Stromal cell of bone marrow (primary cell): ENCODE measurements around the gene PEPD.

Source experiments
- DNase-seq: peaks from one replicate; pipeline ENCODE4 v3.0.0-alpha.2; 2012; ENCODE audit warnings: low read depth

PEPD gene

DNA sequence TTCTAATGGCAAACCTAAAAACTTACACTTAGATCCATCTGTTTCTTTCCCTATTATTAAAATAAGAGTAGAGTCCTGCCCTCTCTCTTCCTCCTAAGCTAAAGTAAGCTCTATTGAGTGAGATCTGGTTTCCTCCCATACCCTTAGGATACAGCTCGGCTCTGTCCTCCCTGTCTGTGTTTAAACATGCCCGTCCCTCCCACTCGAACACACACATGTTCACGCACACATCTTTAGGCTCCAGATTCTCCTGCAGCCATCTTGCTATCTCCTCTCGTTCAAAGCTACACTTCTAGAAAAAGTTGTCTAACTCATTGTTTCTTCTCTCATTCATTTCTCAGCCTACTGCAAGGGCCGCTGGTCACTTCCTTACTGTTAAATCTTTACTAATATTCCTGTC is 163.2 kb downstream of the PEPD start:
- no peak for DNase-seq

DNA sequence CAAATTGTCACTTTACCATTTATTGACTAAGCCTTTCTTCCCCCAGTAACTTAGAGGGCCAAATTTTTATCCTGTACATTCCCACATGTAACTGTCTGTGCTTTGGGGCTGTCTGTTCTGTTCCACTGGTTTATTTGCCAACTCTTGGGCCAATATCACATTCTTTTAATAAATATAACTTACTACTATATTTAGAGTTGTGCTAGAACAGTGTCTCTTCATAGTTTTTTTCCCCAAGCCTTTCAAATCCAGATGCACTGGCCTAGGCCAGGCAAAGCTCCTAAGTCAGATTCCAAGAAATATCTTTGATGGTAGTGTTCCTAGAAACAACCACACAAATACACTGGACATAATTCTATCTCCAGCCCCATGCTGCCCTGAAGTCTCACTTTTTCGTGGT is 164.0 kb downstream of the PEPD start:
- DNase-seq = no peak

DNA sequence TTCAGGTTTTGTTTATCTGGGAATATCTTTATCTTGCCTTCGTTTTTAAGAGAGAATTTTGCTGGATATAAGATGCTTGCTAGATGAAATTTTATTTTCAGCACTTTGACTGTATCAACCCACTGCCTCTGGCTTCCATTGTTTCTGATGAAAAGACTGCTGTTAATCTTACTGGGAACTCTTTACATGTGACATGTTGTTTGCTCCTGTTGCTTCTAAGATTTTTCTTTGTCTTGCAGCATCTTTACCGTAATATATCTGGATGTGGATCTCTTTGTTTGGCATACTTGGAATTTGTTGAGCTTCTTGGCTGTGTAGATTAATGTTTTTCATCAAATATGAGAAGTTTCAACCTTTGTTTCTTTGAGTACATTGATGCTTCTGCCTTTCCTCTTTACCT is 166.1 kb downstream of the PEPD start:
- no peak for DNase-seq

DNA sequence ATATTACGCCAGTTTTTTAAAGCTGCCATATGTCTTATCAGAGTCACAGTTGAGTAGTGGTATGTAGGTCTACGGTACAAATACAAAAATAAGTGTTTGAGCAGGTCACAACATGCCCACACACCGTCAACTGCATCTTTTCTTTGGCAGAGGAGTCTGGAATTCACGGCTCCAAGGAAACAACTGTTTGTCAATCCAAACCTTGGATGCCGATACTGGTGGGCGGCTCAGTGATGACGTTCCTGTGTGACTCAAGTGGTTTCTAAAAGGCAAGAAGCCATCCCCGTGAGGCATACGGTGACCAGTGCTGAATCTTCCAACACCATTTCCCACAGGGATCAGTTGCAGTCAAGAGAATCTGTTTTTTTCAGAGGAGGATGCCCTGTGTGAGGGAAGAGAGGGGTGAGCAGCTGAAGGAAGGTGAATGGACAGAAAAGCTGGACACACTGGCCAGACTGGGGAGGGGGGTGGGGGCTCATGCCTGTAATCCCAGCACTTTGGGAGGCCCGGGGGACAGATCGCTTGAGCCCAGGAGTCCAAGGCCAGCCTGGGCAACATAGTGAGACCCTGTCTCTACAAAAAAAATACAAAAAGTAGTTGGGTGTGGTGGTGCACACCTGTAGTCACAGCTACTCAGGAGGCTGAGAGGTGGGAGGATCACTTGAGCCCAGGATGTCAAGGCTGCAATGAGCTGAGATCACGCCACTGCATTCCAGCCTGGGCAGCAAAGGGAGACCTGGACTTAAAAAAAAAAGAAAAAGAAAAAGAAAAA is 170.9 kb downstream of the PEPD start:
- peak; percentile 71 for DNase-seq

DNA sequence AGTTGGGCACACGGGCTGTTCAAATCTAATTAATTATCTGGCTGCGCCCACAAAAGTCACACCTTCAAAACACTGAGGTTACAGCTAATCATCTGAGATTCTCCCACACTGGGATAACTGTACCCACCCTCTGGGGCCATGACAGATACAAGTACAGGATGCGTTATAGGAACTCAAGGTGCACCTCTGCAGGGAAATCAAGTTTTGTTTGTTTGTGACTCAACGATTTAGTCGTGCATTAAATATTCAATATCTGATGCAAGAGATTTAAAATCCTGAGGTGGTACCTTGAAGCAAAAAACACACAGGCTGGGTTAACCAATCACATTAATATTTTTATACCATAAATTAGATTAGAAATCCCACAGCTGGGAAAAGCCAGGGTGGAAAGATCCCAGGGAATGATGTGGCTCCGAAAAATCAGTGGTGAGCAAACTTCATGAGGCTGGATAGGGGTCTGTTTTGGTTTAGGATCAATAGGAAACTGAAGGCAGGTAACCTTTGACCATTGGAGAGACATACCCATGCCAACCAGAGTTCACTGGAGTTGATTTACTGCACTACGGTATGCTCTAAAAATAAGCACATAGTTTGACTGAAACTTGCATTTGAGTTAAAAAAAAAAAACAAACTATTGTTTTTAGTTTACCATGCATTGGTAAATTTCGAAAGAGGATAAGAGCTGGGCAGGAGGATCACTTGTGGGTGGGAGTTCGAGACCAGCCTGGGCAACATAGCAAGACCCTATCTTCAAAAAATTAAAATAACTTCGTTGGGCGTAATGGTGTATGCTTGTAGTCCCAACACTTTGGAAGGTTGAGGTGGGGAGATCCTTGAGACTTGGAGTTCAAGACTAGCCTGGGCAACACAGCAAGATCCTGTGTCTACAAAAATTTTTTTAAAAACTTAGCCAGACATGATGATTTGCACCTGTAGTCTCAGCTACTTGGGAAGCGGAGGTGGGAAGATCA is 172.0 kb downstream of the PEPD start:
- no peak for DNase-seq

DNA sequence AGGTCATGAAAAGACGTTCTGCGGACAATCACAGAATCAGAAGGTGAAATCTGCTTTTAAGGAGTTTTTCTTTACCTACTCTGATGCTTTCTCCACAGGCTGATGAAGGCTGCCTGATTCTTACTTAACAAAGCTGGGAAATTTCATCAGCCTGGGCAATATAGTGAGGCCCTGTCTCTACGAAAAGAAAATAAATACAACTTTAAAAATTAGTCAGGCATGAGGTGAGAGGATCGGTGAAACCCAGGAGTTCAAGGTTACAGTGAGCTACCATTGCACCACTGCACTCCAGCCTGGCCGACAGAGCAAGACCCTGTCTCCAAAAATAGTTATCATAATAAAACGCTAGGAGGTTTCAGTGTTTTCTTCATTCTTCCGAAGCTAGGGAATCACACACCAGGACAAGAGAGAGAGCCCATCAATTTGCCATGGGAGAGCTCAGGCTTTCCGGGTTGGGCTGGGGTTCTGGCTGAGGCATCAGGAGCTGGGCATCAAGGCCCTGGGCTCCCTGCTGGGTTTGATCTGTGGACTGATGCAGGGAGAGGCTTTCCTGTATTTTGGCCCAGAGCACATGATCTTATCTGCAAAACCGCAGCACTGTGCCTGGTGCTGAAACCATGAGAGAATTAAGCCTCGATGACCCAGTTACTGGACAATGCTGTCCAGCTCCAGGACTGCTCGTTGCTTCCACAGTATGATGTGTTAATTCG is 173.1 kb downstream of the PEPD start:
- no peak for DNase-seq

DNA sequence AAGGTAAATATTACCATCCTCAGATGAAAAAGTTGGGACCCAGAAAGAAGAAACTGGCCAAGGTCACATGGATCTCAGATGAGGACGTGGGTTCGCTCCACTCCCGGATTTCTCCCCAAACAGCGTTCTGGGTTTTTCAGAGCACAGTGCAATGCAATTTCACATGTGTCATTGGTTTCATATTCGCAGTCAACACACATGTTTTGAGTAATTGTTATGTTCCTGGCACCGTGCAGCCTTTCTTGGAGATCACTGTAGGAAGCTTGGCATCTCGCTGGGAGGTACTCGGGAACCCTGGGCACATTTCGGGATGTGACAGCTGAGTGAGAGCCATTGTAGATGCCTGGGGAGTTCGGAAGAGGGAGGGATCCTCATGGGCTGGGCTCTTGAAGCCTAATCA is 174.3 kb downstream of the PEPD start:
- DNase-seq = no peak

DNA sequence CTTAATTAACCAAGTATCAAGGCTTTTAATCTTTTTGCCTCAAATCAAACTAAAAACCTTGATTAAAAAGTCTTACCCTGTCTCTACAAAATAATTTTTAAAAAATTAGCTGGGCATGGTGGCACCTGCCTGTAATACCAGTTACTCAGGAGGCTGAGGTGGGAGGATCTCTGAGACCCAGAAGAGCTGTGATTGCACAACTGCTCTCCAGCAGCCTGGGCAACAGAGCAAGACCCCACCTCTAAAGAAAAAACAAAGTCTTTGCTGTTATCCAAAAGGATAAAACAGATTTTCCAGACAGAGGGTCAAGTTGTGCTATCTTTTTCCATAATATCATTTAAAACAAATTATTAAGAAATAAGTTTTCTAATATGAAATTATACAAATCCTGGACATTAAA is 174.9 kb downstream of the PEPD start:
- no peak for DNase-seq

DNA sequence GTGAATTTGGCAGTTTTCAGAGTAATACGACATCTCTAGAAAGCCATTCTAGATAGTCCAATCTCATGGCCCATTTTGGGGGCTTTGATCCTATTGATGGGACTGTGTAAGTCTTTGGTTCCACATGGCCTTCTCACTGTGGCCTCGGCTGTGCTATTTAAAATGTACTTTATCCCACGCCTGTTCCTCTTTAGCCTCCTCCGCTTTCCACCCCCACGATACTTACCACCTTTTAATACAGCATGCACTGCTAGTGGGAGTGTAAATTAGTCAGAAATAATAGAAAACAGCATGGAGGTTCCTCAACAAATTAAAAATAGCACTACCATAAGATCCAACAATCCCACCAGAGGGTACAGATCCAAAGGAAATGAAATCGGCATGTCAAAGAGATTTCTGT is 176.4 kb downstream of the PEPD start:
- no peak for DNase-seq

DNA sequence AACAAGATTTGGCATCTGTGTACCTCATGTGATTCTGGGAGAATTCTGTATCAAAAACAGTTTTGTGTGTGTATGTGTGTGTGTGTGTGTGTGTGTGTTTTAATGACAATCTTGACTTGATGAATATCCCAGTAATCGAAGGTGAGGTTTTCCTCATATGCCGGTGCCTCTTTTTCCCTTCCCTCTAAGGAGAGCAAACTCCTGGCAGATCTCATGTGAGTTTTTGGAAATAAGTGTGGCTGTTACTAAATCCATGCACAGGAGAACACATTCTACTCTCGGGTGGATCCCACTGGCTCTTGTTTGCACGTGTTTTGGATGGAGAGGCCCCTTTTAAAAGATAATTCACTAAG is 177.0 kb downstream of the PEPD start:
- DNase-seq = no peak

DNA sequence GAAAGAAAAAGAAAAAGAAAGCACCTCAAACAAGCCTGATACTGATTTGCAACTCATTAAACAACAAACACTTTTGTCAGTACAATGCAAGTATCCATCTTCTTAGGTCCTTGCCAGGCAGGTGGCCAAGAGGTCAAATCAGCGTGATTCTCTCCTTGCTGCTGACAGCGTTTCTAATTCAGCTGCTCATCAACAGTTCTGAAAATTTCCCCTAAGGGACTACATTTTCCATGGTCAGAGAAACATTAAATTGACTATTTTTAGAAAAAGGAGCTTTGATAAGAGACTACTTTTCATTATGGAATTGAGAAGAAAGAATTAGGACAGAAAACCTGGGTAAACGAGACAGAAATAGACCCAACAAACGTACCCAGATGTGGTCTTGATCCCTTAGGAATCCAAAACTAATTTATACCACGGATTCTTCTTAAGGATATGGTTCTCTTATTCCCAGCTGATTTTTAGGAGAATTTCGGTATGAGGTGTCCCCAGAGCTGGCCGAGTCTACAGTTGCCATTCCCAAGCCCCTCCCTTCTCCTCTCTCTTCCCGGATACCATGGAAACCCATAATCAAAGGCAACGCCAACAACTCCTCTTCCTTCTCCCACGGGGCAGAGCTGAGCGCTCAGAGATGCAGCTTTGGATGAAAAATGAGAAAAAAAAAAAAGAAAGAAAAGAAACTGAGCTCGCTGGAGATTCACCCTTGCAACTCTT is 177.6 kb downstream of the PEPD start:
- peak; percentile 29 for DNase-seq

DNA sequence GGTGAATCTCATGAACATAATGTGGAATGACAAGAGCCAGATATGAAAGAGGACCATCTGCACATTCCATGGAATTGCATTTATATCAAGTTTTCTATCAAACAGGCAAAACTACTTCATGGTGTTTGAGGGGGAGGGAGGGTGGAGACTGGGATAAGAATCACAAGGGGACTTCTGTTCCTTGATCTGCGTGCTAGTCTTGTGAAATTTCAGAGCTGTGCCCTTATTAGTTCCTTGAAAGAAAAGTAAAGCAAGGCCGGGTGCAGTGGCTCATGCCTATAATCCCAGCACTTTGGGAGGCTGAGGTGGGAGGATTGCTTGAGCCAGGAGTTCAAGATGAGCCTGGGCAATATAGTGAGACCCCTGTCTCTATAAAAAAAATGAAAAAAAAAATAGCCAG is 178.3 kb downstream of the PEPD start:
- DNase-seq = no peak

DNA sequence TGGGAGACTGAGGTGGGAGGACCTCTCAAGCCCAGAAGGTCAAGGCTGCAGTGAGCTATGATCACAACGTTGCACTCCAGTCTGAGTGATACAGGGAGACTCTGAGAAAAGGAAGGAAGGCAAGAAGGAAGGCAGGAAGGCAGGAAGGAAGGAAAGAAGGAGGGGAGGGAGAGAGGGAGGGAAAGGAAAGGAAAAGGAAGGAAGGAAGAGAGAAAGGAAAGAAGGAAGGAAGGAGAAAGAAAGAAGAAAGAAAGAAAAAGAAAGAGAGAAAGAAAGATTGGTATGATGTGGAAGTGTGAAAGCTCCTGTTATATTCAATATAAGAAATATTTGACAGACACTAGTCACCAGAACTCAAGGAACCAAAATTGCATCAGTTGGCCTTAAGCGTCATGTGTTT is 180.6 kb downstream of the PEPD start:
- no peak for DNase-seq

DNA sequence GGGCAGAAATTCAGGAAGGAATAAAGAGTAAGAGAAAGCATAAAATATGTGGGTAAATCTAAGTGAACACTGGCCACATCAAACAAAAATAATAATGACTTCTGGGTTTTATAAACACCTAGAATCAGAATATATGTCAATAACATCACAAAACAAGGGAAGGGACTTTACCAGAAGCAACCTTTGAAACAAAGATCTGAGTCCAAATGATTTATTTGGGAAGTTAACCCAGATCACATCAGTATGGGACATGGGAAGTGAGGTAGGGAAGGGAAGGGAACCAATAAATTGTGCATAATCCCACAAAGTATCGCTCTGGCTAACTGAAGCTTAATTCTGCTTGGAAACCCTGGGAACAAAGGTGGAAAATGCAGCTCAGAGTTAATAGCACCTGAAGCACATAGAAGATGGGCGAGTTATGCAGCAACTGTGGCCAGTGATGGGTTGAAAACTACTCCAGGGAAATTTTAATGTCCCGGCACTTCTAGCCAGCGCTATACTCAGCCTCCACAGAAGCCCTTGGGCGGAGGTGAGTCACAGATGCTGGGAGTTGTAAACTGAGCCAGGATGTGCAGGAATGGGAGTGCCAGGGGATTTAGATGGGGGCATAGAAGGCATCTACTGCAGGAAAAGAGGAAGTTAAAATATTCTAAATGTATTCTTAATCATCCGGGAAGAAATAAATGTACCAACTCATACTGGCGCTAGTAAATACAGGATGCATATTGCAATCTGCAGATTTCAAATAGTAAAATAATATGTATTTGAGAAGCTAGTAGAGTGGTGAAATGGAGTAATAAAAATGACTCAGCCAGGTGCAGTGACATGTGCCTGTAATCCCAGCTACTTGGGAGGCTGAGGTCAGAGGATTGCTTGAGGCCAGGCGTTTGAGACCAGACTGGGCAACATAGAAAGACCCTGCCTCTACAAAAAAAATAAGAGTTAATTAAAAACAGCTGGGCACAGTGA is 182.3 kb downstream of the PEPD start:
- no peak for DNase-seq
